GM21825 (cell line): ENCODE results near the gene ALKBH4.
"Not testable (repeated sequence)": the region's sequence is repeated elsewhere in the genome, so short reads cannot be mapped to it uniquely, and the experiment has no call there.

Source experiments
- ATAC-seq: cut with Tn5 transposase; IDR thresholded peaks from one replicate; pipeline ENCODE4 v1.9.1; 2021; ENCODE audit warnings: mild to moderate bottlenecking, moderate library complexity; ENCODE audit not compliant: unreplicated experiment

ALKBH4 gene

GRCh38 chr7:102464577-102465280 is at the start of gene ALKBH4, which contains the start of gene LRWD1:
ALKBH4 (minus strand) TSS chr7:102464863; CDS start chr7:102464836, 27 bp downstream.
LRWD1 (plus strand) TSS chr7:102464984; CDS start chr7:102465081, 97 bp downstream.
- ATAC-seq, result peak; percentile 91

- ATAC-seq, result not testable (repeated sequence)
These were observed 48.1 kb upstream of the ALKBH4 start for GRCh38 chr7:102512642-102513221.

- ATAC-seq, result peak; percentile 31
These were observed 47.3 kb upstream of the ALKBH4 start for GRCh38 chr7:102511860-102512522.

- ATAC-seq, result not testable (repeated sequence)
These were observed 45.9 kb upstream of the ALKBH4 start for GRCh38 chr7:102510575-102510974.

- not testable (repeated sequence) for ATAC-seq
These were observed 42.9 kb upstream of the ALKBH4 start for GRCh38 chr7:102507410-102508088.

GRCh38 chr7:102505298-102506185 is 40.9 kb upstream of the ALKBH4 start:
- ATAC-seq, result not testable (repeated sequence)

- not testable (repeated sequence) for ATAC-seq
These were observed 38.5 kb upstream of the ALKBH4 start for GRCh38 chr7:102503141-102503540.

- not testable (repeated sequence) for ATAC-seq
These were observed 33.7 kb upstream of the ALKBH4 start for GRCh38 chr7:102498321-102498720.

- not testable (repeated sequence) for ATAC-seq
These were observed 32.6 kb upstream of the ALKBH4 start for GRCh38 chr7:102497308-102497707.

- ATAC-seq, result not testable (repeated sequence)
These were observed 32.2 kb upstream of the ALKBH4 start for GRCh38 chr7:102496861-102497260.

GRCh38 chr7:102494473-102495149 is 29.9 kb upstream of the ALKBH4 start:
- peak; percentile 65 for ATAC-seq

GRCh38 chr7:102494026-102494425 is 29.4 kb upstream of the ALKBH4 start:
- peak; percentile 0 for ATAC-seq

- peak; percentile 30 for ATAC-seq
These were observed 28.7 kb upstream of the ALKBH4 start for GRCh38 chr7:102493220-102493935.

GRCh38 chr7:102490529-102491075 is 25.9 kb upstream of the ALKBH4 start:
- peak; percentile 50 for ATAC-seq

- not testable (repeated sequence) for ATAC-seq
These were observed 19.7 kb upstream of the ALKBH4 start for GRCh38 chr7:102484317-102484716.

GRCh38 chr7:102481962-102482361 is 17.3 kb upstream of the ALKBH4 start:
- ATAC-seq, result not testable (repeated sequence)

GRCh38 chr7:102479982-102480637 is 15.4 kb upstream of the ALKBH4 start:
- not testable (repeated sequence) for ATAC-seq

GRCh38 chr7:102479209-102479584 is 14.5 kb upstream of the ALKBH4 start:
- ATAC-seq, result peak; percentile 33
